WI38 (cell line): ENCODE data around the gene PADI1.

Experiments used
- H3K4me3 ChIP-seq: 2 replicates; pipeline ENCODE4 v1.5.1; 2011; ENCODE audit warnings: low read depth, mild to moderate bottlenecking, control low read depth, low read length
- TF ChIP-seq, protein P1 (sequence below): IDR thresholded peaks from 2 replicates; pipeline ENCODE4 v1.5.1; 2012; ENCODE audit warnings: low read depth, mild to moderate bottlenecking, control low read depth, low read length

The PADI1 gene

DNA sequence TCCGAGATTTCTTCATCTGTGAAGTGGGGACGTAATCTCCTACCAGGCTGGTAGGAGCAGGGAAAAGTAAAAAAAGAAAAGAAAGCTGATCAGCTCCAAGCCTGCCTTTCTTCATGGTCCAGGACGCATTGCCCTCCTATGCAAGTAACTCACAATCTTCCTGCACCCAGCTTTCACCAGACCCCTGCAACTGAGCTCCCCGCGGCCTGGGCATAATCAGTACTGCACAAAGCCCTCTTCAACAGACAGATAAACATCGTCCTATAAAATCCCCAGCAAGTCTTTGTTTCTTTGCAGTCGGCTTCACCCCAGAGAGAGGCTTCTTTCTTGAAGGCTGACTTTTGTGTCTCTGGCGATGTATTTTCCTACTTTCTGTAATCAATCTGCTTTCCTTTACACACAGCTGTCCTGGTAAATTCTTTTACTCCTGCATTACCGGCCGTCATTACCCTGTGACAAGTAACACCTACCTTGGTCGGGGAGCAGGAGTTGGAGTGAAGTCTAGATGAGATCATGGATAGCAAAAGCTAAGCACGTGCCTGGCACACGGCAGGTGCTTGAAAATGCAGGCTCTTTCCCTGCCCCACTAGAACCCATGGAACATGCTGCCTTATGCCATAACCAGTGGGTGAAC is 8.3 kb downstream of the PADI1 start:
- H3K4me3 ChIP-seq = no peak overlapping the region
- TF ChIP-seq, protein P1, sequence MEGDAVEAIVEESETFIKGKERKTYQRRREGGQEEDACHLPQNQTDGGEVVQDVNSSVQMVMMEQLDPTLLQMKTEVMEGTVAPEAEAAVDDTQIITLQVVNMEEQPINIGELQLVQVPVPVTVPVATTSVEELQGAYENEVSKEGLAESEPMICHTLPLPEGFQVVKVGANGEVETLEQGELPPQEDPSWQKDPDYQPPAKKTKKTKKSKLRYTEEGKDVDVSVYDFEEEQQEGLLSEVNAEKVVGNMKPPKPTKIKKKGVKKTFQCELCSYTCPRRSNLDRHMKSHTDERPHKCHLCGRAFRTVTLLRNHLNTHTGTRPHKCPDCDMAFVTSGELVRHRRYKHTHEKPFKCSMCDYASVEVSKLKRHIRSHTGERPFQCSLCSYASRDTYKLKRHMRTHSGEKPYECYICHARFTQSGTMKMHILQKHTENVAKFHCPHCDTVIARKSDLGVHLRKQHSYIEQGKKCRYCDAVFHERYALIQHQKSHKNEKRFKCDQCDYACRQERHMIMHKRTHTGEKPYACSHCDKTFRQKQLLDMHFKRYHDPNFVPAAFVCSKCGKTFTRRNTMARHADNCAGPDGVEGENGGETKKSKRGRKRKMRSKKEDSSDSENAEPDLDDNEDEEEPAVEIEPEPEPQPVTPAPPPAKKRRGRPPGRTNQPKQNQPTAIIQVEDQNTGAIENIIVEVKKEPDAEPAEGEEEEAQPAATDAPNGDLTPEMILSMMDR = no peak

DNA sequence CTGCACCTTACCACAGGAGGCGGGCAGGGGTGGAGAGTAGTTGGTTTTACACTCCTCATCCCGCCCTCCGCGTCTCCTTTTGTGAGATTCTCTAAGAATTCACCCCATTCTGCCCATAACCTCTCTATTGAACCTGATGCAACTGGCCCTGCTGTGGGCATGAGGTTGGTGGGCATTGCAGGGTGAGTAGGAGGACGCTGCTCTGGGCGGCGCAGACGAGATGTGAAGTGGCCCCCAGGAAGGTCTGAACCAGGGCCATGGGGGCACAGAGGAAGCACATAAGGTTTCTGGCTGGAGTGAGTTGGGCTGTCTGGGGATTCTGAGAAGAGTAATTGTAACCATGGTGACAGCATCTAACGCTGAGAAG is 8.8 kb downstream of the PADI1 start:
- H3K4me3 ChIP-seq = no peak overlapping the region
- TF ChIP-seq, protein P1 = no peak

DNA sequence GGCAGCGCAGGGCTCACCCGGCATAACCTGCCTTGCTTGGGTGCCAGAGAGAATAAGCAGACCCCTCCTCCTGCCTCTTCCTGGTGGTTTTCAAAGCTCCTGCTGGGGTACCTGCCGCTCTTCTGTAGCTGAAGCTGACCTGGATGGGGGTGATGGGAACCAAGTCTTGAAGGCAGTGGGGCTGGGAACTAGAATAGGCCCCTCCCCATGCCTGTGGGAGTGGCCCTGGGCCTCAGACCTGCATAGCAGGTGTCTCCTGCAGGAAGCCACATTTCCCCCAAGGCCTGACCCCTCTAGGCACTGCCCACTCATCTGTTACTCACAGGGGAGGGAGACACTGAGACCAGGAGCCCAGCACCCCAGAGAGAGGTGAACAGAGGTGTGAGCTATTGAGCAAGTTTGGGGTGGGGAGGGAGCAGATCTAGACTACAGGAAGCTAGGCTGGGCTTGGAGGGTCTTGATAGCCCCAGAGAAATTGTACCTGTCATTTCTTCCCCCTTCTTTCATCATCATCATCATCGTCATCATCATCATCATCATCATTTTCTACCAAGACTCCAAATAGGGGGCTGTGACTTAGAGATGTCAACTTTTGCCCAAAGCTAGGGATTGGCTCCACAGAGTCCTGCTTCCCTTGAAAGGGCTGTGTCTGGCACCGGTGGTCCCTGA is 10.1 kb downstream of the PADI1 start:
- TF ChIP-seq, protein P1 = no peak
- no peak overlapping the region for H3K4me3 ChIP-seq

DNA sequence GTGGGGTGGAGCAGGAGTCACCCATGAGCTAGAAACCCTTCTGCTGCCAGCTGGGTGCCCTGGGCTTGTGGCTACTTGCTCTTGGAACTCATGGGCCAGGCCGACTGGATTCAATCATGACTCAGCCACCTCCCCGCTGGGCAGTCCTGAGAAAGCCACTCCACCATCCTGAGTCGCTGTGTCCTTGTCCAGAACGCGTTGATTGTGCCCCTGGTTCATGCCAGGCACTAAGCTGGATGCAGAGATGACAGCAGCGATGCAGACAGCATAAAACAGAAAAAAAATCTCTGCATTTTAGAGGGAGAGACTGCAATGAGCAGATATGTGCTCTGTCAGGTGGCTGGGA is 10.6 kb downstream of the PADI1 start:
- TF ChIP-seq, protein P1 = no peak
- no peak overlapping the region for H3K4me3 ChIP-seq

DNA sequence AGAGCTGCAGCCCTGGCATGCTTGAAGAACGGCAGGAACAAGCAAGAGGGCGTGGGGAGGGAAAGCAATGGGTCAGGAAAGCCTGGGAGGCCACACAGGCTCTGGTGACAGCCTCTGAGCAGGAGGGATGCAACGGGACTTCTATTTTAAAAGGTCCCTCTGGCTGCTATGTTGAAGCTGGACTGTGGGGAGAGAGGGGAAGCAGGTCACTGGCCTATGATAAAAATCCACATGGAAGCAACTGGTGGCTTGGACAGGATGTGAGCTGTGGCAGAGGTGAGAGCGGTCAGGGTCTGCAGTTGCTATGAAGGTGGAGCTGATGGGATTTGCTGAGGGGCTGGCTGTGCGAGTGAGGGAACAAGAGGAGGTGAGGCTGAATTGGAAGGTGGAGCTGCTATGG is 11.2 kb downstream of the PADI1 start:
- no peak overlapping the region for H3K4me3 ChIP-seq
- TF ChIP-seq, protein P1 = no peak

DNA sequence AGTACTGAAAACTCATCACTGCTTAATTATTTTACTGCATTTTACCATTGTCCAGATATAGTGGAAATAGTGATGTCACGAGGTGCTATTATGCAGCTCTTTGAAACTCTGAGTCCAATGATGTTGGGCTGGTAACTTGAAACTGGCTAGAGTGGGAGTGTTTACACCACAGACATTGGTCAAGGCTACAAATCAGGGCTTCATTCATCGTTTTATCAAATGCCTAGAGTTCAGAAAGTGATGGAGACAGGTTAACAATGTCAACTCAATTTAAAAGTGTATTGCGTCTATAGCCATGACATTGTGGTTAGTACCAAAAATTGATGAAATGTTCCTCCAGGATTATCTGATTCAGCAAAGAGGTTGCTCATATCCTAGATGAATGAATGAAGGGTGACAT is 12.7 kb downstream of the PADI1 start:
- H3K4me3 ChIP-seq = no peak overlapping the region
- TF ChIP-seq, protein P1 = no peak

DNA sequence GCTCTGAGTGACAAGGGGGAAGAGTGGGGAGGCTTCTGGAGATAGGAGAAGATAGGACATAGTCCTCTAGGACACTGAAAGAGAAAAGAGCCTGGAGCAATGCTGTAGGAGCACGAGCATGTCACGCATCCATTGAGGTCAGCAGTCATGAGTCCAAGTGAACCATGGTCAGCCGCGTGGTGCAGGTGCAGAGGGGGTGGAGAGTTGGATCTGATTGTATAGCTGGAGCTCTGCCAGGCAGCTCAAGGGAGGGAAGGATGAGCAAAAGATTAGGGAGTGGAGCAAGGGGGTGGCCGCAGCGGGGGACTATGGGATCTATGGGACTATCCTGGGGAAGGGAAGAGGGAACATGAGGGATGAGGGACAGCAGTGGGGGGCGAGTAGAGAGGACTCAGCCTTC is 14.0 kb downstream of the PADI1 start:
- H3K4me3 ChIP-seq = no peak overlapping the region
- TF ChIP-seq, protein P1 = no peak
